Measurements from ENCODE around the gene NFIX.

NFIX gene

GRCh38 chr19:13005253-13005652, 10.0 kb downstream of the NFIX start:
- DNase-seq (ENCODE audit: extremely low spot score, insufficient read length, low read depth) (no peak), FAIRE-seq (no peak)

GRCh38 chr19:13005861-13006370, 10.6 kb downstream of the NFIX start:
- FAIRE-seq = no peak

GRCh38 chr19:13006431-13007281, 11.4 kb downstream of the NFIX start:
- DNase-seq (ENCODE audit: extremely low spot score, insufficient read length, low read depth) (no peak), FAIRE-seq (no peak)

More at GRCh38 chr19:13005861-13006370, 10.6 kb downstream of the NFIX start:
- DNase-seq (ENCODE audit: extremely low spot score, insufficient read length, low read depth) = no peak

DNA sequence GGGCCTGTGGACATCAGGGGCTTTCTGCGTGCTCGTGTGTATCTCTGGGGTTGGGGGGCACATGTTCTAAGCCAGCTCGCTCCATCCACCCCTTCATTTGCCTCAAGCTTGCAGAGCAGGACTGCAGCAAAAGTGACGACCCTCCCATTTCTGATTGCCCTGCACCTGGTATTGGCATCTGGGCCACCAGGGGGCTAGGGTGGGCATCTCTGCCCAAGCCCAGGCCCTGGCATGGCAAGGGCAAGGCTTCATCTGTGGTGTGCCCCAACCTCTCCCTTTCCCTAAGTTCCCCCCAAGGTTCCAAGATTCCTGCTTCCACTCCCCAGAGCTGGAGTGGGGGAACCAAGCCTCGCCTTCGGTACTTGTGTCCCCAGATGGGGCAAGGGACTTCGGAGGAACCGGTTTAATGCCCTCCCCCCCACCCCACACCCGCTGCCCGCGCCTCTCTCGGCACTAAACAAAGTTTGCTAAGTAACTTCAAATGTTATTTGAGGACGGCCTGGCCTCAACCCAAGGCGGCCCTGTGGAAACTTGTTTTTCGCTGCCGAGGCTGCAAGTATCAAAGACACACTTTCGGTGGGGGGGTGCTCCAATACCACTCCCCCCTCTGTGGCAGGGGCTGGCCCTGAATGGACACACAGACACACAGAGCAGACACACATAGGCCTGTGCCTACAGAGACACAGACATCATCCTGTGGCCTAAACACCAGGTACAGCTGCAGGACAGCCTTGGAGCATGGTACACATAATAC, 12.2 kb downstream of the NFIX start:
- DNase-seq (ENCODE audit: extremely low spot score, insufficient read length, low read depth) = no peak
- no peak for FAIRE-seq

- FAIRE-seq (no peak), DNase-seq (ENCODE audit: extremely low spot score, insufficient read length, low read depth) (no peak)
These were observed 13.9 kb downstream of the NFIX start for GRCh38 chr19:13008926-13009787.

GRCh38 chr19:13010038-13010991, 15.0 kb downstream of the NFIX start:
- no peak for DNase-seq (ENCODE audit: extremely low spot score, insufficient read length, low read depth)
- no peak for FAIRE-seq

DNA sequence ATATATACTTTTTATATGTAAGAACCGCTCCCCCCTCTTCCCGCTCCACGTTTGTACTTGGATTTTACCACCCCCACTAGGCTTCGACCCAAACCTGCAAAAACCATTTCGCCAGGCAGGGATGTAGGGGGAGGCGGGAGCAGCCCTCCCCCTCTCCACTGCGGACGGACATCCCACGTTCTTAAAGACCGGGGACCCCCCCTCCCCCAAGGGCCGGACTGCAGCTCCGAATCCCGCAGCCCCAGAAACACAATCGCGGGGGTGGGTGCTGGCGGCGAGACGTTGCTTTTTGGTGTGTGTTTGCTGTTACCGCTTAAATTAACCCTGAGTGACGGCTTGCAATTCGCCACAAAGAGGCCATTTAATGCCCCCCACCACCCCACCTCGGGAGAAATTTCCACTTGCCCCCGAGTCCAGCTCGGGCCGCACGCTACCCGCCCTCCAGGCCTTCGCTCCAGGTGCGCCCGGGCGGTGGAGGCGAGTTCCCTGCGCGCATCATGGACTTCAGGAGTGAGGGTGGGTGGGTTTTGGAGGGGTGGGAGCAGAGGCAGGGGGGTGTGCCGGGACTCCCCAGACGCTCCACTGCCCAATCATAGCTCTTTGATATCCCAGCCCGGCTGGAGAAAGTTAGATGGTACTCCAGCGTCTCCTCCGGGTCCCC, 15.8 kb downstream of the NFIX start:
- no peak for FAIRE-seq
- no peak for DNase-seq (ENCODE audit: extremely low spot score, insufficient read length, low read depth)

DNA sequence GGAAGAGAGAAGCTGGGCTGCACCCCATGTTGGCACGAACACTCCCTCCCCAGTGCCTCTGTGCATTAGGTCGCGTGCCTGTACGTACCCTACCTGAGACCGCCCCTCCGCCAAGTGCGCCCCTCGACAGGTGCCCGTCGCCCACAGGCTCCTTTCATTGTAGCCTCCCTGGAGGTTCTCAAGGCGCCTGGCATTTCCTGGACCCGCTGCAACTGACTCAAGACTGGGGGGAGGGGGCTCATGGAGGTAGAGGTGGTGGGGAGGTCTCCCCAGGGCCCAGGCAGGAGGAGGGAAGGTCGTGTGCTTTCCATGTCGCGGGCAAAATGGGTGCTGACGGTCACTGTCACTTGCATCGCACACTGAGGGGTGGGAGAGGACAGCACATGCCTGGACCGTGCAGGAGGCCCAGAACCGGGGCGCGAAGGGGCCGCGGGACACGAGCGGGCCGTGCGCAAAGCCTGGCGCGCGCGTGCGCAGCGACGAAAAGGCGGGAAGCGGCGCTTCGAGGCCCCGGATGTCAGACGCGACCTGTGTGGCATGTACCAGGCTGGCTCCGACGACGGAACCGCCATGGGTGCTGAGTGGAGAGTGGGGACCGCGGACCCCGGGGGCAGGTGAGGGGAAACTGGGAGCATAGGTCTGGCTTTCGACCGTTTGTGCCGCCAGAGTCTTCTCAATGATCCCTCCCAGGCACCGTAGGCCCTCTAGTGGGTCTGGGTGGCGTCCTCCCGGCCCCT, 16.5 kb downstream of the NFIX start:
- FAIRE-seq = no peak

DNA sequence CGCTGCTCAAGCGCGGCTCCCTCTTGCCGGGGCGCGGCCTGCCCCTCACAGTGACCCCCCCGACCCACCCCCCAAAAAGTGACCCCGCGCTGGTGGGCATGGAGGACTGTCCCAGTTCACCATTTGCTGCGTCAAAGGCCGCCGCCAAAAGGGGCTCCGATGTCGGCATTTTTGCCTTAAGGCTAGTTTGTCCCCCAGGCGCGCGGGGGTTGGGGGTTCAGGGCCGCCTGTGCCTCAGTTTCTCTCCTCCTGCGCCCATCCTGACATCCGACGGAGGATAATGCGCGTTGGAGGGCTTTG, 17.1 kb downstream of the NFIX start:
- DNase-seq (ENCODE audit: extremely low spot score, insufficient read length, low read depth) = no peak
- no peak for FAIRE-seq

More for the DNA sequence above, 16.5 kb downstream of the NFIX start:
- DNase-seq (ENCODE audit: extremely low spot score, insufficient read length, low read depth) = no peak

DNA sequence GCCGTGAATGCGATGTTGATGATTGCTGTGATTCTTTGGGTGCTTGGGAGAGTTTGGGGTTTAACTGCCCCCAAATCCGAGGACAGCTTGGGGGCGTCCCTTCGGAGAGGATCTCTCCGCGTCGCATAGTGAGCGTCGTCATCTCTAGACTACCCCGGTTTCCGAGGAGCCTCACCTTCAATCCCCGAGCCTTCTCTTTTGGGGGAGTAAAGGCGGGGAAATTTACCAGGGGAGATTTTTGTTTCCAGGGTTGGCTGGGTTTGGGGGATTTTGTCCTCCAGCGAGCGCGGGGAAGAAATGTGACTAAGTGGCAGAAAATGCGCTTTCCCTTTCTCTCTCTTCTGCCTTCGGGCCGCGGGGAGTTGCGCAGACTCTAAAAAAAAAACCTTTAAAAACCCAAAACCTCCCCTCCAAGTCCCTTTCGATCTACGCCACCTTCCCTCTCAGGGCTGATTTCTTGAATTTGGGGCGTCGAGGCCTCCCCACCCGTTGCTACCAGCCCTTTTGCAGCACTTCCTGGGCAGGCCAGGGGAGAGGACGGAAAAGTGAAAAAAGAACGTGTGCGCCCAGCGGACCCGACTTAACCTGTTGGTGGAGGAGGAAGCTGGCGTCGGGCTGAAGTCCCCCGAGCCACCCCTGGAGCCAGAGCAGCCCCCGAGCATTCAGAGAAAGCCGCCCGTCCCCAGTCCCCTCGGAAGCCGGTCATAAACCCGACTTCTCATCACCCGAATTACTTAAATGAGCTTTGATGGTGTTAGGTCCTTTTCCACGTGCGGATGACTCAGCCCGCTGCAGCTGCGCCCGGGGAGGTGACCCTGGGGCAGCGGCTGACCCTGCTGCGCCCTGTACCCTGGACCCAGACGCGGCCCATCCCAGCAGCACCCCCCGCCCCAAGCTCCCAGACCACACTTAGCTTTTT, 17.7 kb downstream of the NFIX start:
- DNase-seq (ENCODE audit: extremely low spot score, insufficient read length, low read depth) = no peak
- FAIRE-seq = peak; percentile 54

- no peak for DNase-seq (ENCODE audit: extremely low spot score, insufficient read length, low read depth)
These were observed 18.4 kb downstream of the NFIX start for GRCh38 chr19:13013649-13014048.

GRCh38 chr19:13014101-13014920, 19.0 kb downstream of the NFIX start:
- no peak for FAIRE-seq
- DNase-seq (ENCODE audit: extremely low spot score, insufficient read length, low read depth) = no peak

More at GRCh38 chr19:13013649-13014048, 18.4 kb downstream of the NFIX start:
- FAIRE-seq = no peak

DNA sequence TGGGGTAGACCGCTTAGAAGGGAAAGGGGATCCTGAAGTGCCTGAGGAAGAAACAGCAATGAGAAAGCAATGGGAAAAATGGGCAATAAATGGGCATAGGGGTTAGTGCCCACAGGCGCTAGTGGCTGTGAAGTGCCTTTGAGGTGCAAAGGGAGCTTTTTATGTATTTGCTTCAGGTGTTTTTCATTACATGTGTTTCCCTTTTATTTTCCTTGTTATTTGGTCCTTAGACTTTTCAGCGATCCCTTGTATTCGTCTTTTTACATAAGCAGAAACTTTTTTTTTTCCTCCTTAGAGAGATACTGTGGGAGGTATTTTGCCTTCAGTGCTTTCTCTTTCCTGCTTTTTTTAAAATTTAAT, 19.6 kb downstream of the NFIX start:
- FAIRE-seq = no peak
- no peak for DNase-seq (ENCODE audit: extremely low spot score, insufficient read length, low read depth)

DNA sequence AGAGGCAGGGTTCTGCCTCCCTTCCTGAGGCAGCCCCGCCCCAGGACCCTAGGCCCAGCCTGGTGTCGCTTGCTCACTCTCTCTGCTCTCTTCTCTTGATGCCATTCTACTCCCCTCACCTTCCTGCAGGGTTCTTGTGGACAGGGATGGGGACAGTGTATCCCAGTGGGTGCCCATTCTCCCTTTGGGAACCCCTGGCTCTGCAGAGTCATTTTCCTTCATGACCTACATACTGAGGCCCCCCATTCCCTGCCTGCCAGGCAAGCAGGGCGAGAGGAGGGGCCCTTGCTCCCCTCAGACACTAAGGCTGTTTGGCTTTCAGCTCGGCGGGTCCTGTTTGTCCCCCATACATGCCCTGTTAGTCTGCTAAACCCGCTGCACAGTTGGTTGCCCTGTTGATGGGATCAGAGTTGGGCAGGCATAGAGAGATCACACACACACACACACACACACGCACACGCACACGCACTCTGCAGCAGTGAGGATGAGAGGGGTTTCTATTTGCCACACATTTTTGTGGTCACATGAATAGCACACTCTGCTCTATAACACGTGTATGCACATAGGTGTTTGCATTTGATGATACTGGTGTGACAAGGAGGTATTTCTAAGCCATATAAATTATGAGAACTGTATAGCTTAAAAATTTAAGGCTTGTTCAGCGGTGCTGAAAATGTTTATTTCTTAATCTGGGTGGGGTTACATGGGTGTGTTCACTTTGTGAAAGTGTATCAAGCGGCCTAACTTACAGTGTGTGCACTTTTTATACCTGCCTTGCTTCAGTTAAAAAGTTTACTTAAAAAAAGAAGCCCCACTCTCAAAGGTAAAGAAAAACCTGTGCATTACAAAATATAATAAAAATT, 20.3 kb downstream of the NFIX start:
- no peak for DNase-seq (ENCODE audit: extremely low spot score, insufficient read length, low read depth)
- FAIRE-seq = no peak

GRCh38 chr19:13016245-13016627, 21.0 kb downstream of the NFIX start:
- no peak for DNase-seq (ENCODE audit: extremely low spot score, insufficient read length, low read depth)

More at GRCh38 chr19:13016245-13016627, 21.0 kb downstream of the NFIX start:
- no peak for FAIRE-seq
